ENCODE results near the gene ANKS6. TPM values are rescaled to one million over a fixed set of nuclear protein-coding genes. Genes with fewer than 3 reads are reported as not detected.

Gene ANKS6
- total RNA-seq, 1 donor from 2014 or later = 17.1 TPM

- DNase-seq (ENCODE audit: low spot score) = no peak
- no peaks in the 10 kb centered on the region for H3K36me3 Mint-ChIP-seq (ENCODE audit: low read depth)
- peaks cover 4% of the 10 kb centered on the region for H3K9me3 Mint-ChIP-seq (ENCODE audit: low read depth)
- TF ChIP-seq, protein P1, sequence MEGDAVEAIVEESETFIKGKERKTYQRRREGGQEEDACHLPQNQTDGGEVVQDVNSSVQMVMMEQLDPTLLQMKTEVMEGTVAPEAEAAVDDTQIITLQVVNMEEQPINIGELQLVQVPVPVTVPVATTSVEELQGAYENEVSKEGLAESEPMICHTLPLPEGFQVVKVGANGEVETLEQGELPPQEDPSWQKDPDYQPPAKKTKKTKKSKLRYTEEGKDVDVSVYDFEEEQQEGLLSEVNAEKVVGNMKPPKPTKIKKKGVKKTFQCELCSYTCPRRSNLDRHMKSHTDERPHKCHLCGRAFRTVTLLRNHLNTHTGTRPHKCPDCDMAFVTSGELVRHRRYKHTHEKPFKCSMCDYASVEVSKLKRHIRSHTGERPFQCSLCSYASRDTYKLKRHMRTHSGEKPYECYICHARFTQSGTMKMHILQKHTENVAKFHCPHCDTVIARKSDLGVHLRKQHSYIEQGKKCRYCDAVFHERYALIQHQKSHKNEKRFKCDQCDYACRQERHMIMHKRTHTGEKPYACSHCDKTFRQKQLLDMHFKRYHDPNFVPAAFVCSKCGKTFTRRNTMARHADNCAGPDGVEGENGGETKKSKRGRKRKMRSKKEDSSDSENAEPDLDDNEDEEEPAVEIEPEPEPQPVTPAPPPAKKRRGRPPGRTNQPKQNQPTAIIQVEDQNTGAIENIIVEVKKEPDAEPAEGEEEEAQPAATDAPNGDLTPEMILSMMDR (IDR thresholded peaks at IDR 0.05) = no peak
- no peak overlapping the region for H3K4me3 Mint-ChIP-seq (ENCODE audit: unreplicated experiment)
- peaks cover 70% of the 10 kb centered on the region for H3K27me3 Mint-ChIP-seq (ENCODE audit: low read depth)
- H3K4me1 Mint-ChIP-seq (ENCODE audit: low read depth) = no peaks in the 10 kb centered on the region
- H3K27ac Mint-ChIP-seq (ENCODE audit: unreplicated experiment) = no peak overlapping the region
Measured at GRCh38 chr9:98719055-98719454, 77.3 kb downstream of the ANKS6 start.

GRCh38 chr9:98714833-98715232 is 81.5 kb downstream of the ANKS6 start:
- no peak for DNase-seq (ENCODE audit: low spot score)
- no peaks in the 10 kb centered on the region for H3K4me1 Mint-ChIP-seq (ENCODE audit: low read depth)
- no peak overlapping the region for H3K27ac Mint-ChIP-seq (ENCODE audit: unreplicated experiment)
- H3K9me3 Mint-ChIP-seq (ENCODE audit: low read depth) = no peaks in the 10 kb centered on the region
- TF ChIP-seq, protein P1 (IDR thresholded peaks at IDR 0.05) = no peak
- H3K4me3 Mint-ChIP-seq (ENCODE audit: unreplicated experiment) = no peak overlapping the region
- peaks cover 75% of the 10 kb centered on the region for H3K27me3 Mint-ChIP-seq (ENCODE audit: low read depth)
- no peaks in the 10 kb centered on the region for H3K36me3 Mint-ChIP-seq (ENCODE audit: low read depth)

DNA sequence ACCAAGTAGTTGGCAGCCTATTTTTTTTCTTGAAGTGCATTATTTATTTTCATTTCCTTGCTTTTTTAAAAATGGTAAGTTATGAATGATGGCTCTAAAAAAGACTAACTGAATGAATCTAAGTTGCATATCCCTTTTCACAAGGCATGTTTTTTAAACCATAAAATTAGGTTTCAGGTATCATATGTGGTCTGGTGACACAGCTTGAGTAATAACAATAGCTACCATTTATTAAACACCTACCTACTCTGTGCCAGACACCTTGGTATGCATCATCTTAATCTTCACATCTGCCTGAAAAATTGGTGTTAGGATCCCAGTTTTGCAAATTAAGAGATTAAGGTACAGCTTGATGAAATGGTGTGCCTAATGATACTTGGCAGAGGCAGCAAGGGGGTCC is 83.4 kb downstream of the ANKS6 start:
- Mint-ChIP-seq H3K9me3 (ENCODE audit: low read depth) (no peaks in the 10 kb centered on the region), H3K27me3 (ENCODE audit: low read depth) (peaks cover 70% of the 10 kb centered on the region), H3K27ac (ENCODE audit: unreplicated experiment) (no peak overlapping the region), H3K4me1 (ENCODE audit: low read depth) (no peaks in the 10 kb centered on the region), H3K36me3 (ENCODE audit: low read depth) (no peaks in the 10 kb centered on the region), H3K4me3 (ENCODE audit: unreplicated experiment) (no peak overlapping the region)
- DNase-seq (ENCODE audit: low spot score) = no peak
- TF ChIP-seq, protein P1 (IDR thresholded peaks at IDR 0.05) = no peak

- Mint-ChIP-seq H3K4me3 (ENCODE audit: unreplicated experiment) (peak overlapping the region; percentile 11), H3K27me3 (ENCODE audit: low read depth) (peaks cover 64% of the 10 kb centered on the region), H3K4me1 (ENCODE audit: low read depth) (peaks cover 10% of the 10 kb centered on the region), H3K9me3 (ENCODE audit: low read depth) (no peaks in the 10 kb centered on the region), H3K27ac (ENCODE audit: unreplicated experiment) (no peak overlapping the region), H3K36me3 (ENCODE audit: low read depth) (no peaks in the 10 kb centered on the region)
- TF ChIP-seq, protein P1 (IDR thresholded peaks at IDR 0.05) = no peak
- DNase-seq (ENCODE audit: low spot score) = no peak
Measured at GRCh38 chr9:98709968-98710965, 86.1 kb downstream of the ANKS6 start.

DNA sequence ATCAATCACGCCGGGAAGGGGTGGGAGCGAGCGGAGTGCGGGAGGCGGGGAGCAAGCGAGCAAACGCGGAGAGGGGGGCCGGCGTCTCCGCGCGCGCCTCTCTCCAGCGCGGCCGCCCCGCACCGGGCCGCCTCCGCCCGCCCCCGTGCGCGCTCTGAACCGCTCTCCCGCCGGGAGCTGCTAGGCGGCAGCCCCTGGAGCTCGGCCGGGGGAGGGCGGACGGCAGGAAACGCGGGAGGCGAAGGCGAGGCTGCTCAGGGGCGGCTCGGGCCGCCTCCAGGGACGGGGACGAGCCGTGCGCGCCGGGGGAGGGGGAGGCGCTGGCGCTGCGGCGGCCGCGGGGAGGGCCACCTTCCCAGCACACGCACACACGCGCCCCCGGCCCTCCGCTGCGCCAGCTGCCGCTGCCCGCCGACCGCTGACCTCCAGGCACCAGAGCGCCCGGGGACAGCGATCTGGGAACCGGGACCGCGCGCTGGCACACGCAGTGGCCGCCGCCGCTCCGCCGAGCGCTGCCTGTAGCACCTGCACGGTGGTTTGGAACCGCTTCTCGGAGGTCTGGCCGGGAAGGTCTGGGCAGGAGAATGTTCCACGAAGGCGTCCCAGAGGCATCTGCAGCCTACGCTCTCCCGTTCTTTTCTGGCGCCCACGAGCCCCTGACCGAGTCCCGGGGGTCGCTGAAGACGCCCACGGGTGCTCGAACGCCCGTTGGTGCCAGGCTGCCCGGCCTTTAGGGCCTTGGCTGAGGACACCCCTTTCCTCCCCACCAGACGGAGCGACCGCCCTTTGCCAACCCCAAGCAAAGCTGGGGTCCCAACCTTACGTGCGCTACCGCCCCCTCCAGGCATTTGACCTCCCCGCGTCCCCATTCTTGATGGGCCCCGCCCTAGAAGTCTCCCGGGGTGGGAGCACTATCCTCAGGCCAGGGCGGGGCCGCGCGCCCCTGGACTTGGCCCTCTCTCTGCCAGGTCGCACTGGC is 87.1 kb downstream of the ANKS6 start, which contains the start of gene GABBR2:
Gene GABBR2 (minus strand): TSS at position 3 of the 979 bp plus-strand sequence. CDS start 198 bp downstream, outside the sequence.
- no peak for DNase-seq (ENCODE audit: low spot score)
- peaks cover 66% of the 10 kb centered on the region for H3K27me3 Mint-ChIP-seq (ENCODE audit: low read depth)
- peaks cover 10% of the 10 kb centered on the region for H3K4me1 Mint-ChIP-seq (ENCODE audit: low read depth)
- H3K27ac Mint-ChIP-seq (ENCODE audit: unreplicated experiment) = no peak within 1 kb of the TSS
- no peaks in the 10 kb centered on the region for H3K36me3 Mint-ChIP-seq (ENCODE audit: low read depth)
- H3K4me3 Mint-ChIP-seq (ENCODE audit: unreplicated experiment) = peak within 1 kb of the TSS; percentile 46
- H3K9me3 Mint-ChIP-seq (ENCODE audit: low read depth) = no peaks in the 10 kb centered on the region
- TF ChIP-seq, protein P1 (IDR thresholded peaks at IDR 0.05) = no peak

Measured in chondrocyte (in vitro differentiated cells).